ENCODE data around the gene CSF1R.

- TF ChIP-seq REST (IDR thresholded peaks at IDR 0.05; ENCODE audit: low read depth) (no peak), EP300 (IDR thresholded peaks at IDR 0.05; ENCODE audit: borderline replicate concordance) (no peak), TCF12 (IDR thresholded peaks at IDR 0.05; ENCODE audit: low read depth) (no peak), CEBPB (IDR thresholded peaks at IDR 0.05) (no peak), EGR1 (IDR thresholded peaks at IDR 0.05) (no peak), RAD21 (IDR thresholded peaks at IDR 0.05; ENCODE audit: low read depth) (no peak), TAF1 (IDR thresholded peaks at IDR 0.05; ENCODE audit: low read depth) (no peak), ZBTB7A (IDR thresholded peaks at IDR 0.05; ENCODE audit: low read depth) (no peak), CREB1 (IDR thresholded peaks at IDR 0.05; ENCODE audit: low read depth) (no peak), YY1 (IDR thresholded peaks at IDR 0.05; ENCODE audit: low read depth) (no peak)
These were observed 44.2 kb upstream of the CSF1R start for GRCh38 chr5:150130493-150130922.
